GM23248 (cell line): ENCODE results near the gene CPLX3. TPM values are rescaled to one million over a fixed set of nuclear protein-coding genes. Genes with fewer than 3 reads are reported as not detected.
A peak's percentile ranks its signal among the peaks of the same experiment; 100 is the strongest.
"Not testable (repeated sequence)": the region's sequence is repeated elsewhere in the genome, so short reads cannot be mapped to it uniquely, and the experiment has no call there.

Experiments
- DNase-seq: peaks from one replicate; pipeline ENCODE4 v3.0.0-alpha.2; 2015
- H2AFZ ChIP-seq: fragments of 200-600 bp; sonication (generic); 2 replicates; pipeline ENCODE4 v1.6.1; 2016; ENCODE audit warnings: antibody characterized with exemption
- H3F3A ChIP-seq: fragments of 200-600 bp; sonication (generic); 2 replicates; pipeline ENCODE4 v1.6.1; 2016; ENCODE audit warnings: mild to moderate bottlenecking, antibody characterized with exemption, mixed run types; ENCODE audit not compliant: insufficient read depth
- H3K27ac ChIP-seq: fragments of 200-600 bp; sonication (generic); 2 replicates; pipeline ENCODE4 v1.5.1; 2016; ENCODE audit warnings: mild to moderate bottlenecking
- H3K27me3 ChIP-seq: fragments of 200-600 bp; sonication (generic); replicated peaks from 2 replicates; pipeline ENCODE4 v1.6.1; 2016; ENCODE audit warnings: mild to moderate bottlenecking; ENCODE audit not compliant: insufficient read depth
- H3K36me3 ChIP-seq: fragments of 200-600 bp; sonication (generic); 2 replicates; pipeline ENCODE4 v1.6.1; 2016; ENCODE audit warnings: low read depth, mild to moderate bottlenecking
- H3K4me1 ChIP-seq: fragments of 200-600 bp; sonication (generic); 2 replicates; pipeline ENCODE4 v1.6.1; 2016; ENCODE audit warnings: mild to moderate bottlenecking; ENCODE audit not compliant: insufficient read depth
- H3K4me2 ChIP-seq: fragments of 200-600 bp; sonication (generic); one replicate; pipeline ENCODE4 v1.6.1; 2016; ENCODE audit warnings: mild to moderate bottlenecking; ENCODE audit not compliant: unreplicated experiment
- H3K4me3 ChIP-seq: fragments of 200-600 bp; sonication (generic); 2 replicates; pipeline ENCODE4 v1.5.1; 2016; ENCODE audit warnings: mild to moderate bottlenecking
- H3K79me2 ChIP-seq: fragments of 200-600 bp; sonication (generic); 2 replicates; pipeline ENCODE4 v1.6.1; 2016; ENCODE audit warnings: mild to moderate bottlenecking; ENCODE audit not compliant: insufficient read depth
- H3K9ac ChIP-seq: fragments of 200-600 bp; sonication (generic); 2 replicates; pipeline ENCODE4 v1.6.1; 2016; ENCODE audit warnings: mild to moderate bottlenecking
- H3K9me2 ChIP-seq: fragments of 200-600 bp; sonication (generic); 2 replicates; pipeline ENCODE4 v1.6.1; 2016; ENCODE audit warnings: mixed run types, mild to moderate bottlenecking, moderate library complexity; ENCODE audit not compliant: insufficient read depth
- H3K9me3 ChIP-seq: fragments of 200-600 bp; sonication (generic); one replicate; pipeline ENCODE4 v1.6.1; 2017; ENCODE audit warnings: low read depth
- H4K20me1 ChIP-seq: fragments of 200-600 bp; sonication (generic); 2 replicates; pipeline ENCODE4 v1.6.0; 2016; ENCODE audit not compliant: insufficient read depth
- EZH2 ChIP-seq: fragments of 200-600 bp; sonication (generic); IDR thresholded peaks from 2 replicates; pipeline ENCODE4 v1.6.1; 2018; ENCODE audit warnings: antibody characterized with exemption, mild to moderate bottlenecking; ENCODE audit not compliant: insufficient read depth, poor library complexity, severe bottlenecking
- EZH2phosphoT487 ChIP-seq: fragments of 200-600 bp; sonication (generic); IDR thresholded peaks from 2 replicates; pipeline ENCODE4 v1.6.1; 2018; ENCODE audit warnings: antibody characterized with exemption, moderate library complexity, mild to moderate bottlenecking, low read depth; ENCODE audit not compliant: insufficient read depth
- WGBS, 2 experiments: methylation state at CpG; one replicate each; pipeline ENCODE4 v1.1.6; 2015 to 2017; ENCODE audit warnings: low lambda C conversion rate in 2 of 2, low coverage in 1 of 2; ENCODE audit errors: missing lambda C conversion rate in 2 of 2; 5-methylcytosine and 5-hydroxymethylcytosine counted together
- in situ Hi-C: fragments of 300-500 bp; cut with MboI; formaldehyde crosslinking; loops from 2 replicates; pipeline ENCODE4 v1.15.0; 2020
- polyA plus RNA-seq: library from polyadenylated mRNA; unstranded; fragments of >200 nt; fragmentation: Nextera tagmentation; extraction: Ambion mirVana; gene quantifications from 2 replicates; pipeline ENCODE4 v1.2.1, GENCODE V29; 2016
- total RNA-seq: library from RNA; depleted of rRNA; stranded (reverse); fragments of >200 nt; shearing (Covaris generic); gene quantifications from 2 replicates; pipeline ENCODE4 v1.2.3, GENCODE V29; 2014

Gene CPLX3
- total and polyA plus RNA-seq, 2 experiments from 2014 or later: not detected

DNA sequence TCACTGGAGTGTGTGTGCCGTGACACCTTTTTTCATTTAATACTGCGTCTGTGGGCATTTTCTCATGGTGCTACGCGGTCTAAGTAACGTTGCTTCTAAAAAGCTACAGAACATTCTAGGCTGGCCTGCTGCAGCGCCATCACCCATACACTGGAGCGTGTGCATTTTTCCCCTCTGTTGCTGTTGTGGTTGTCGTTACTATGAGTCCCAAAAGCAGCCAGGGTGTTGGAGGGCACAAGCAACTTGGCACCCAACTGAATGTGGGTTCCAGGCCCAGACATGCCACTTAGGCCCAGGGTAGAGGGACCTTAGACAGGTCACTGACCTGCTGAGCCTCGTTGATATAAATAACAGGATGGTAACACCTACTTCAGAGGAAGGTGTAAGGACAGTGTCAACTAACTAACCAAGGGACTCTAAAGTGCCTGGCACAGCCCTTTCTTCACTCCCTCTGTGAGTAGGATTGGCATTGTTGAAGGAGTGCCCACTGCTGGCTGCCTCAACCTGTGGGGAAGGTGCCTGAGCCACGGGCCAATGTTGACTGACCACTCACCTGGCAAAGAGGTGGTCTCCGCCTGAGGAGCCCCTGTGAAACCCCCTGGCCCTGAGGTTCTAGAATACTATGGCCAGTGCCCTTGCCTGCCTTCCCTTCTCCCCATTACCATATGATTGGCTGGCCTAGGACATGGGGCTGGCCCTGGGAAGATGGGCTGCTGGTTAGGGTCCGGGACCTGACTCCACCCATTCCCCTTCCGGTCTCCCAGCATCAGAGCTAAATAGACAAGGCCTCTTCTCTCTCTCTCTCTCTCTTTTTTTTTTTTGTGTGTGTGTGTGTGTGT is 41.0 kb upstream of the CPLX3 start:
- H3K27ac ChIP-seq: no peak overlapping the region
- no peak for DNase-seq
- no peaks in the 10 kb centered on the region for H3K9me3 ChIP-seq
- 83 to 92% methylated on average over 13 of the region's 13 CpGs for WGBS, 2 experiments
- no peak for TF ChIP-seq EZH2
- in situ Hi-C loops: no loop called here
- no peaks in the 10 kb centered on the region for H3F3A ChIP-seq
- no peaks in the 10 kb centered on the region for H3K36me3 ChIP-seq
- H3K9ac ChIP-seq: no peak overlapping the region
- peaks cover 81% of the 10 kb centered on the region for H3K79me2 ChIP-seq
- no peaks in the 10 kb centered on the region; the same call in 1 of the 2 replicates for H4K20me1 ChIP-seq
- no peaks in the 10 kb centered on the region for H3K9me2 ChIP-seq
- no peak overlapping the region for H3K4me2 ChIP-seq
- H3K27me3 ChIP-seq: no peaks in the 10 kb centered on the region
- H3K4me1 ChIP-seq: peaks cover 37% of the 10 kb centered on the region
- no peak overlapping the region for H2AFZ ChIP-seq
- H3K4me3 ChIP-seq: no peak overlapping the region

DNA sequence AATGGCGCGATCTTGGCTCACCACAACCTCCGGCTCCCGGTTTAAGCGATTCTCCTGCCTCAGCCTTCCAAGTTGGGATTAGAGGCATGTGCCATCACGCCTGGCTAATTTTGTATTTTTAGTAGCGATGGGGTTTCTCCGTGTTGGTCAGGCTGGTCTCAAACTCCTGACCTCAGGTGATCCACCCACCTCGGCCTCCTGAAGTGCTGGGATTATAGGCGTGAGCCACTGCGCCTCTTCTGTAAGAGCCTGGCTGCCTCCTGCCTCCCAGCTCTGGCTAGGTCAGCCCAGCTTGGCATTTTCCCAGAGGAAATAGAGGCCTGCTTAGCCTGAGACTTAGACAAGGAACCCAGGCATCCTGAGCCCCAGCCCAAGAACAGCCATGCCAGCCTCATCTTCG is 40.3 kb upstream of the CPLX3 start:
- Histone ChIP-seq H3K4me1 (peaks cover 42% of the 10 kb centered on the region), H3K79me2 (peaks cover 87% of the 10 kb centered on the region)
- H3K36me3 ChIP-seq, H3K27ac ChIP-seq, H3K9ac ChIP-seq, H3F3A ChIP-seq, H3K4me3 ChIP-seq, H4K20me1 ChIP-seq, H2AFZ ChIP-seq, H3K4me2 ChIP-seq, H3K9me3 ChIP-seq, H3K27me3 ChIP-seq, in situ Hi-C loops, DNase-seq, H3K9me2 ChIP-seq: not testable (repeated sequence)
- 87 to 93% methylated on average over 12 of the region's 12 CpGs for WGBS, 2 experiments

- no peak for TF ChIP-seq EZH2
- TF ChIP-seq EZH2phosphoT487: no peak
- Histone ChIP-seq H3K79me2 (peaks cover 92% of the 10 kb centered on the region), H2AFZ (no peak overlapping the region), H3K9me2 (no peaks in the 10 kb centered on the region), H3K4me2 (no peak overlapping the region), H3F3A (peaks cover 6% of the 10 kb centered on the region; the same call in 1 of the 2 replicates), H4K20me1 (no peaks in the 10 kb centered on the region; the same call in 1 of the 2 replicates), H3K36me3 (no peaks in the 10 kb centered on the region), H3K4me1 (peaks cover 38% of the 10 kb centered on the region), H3K27me3 (no peaks in the 10 kb centered on the region), H3K9ac (no peak overlapping the region), H3K27ac (no peak overlapping the region), H3K9me3 (no peaks in the 10 kb centered on the region), H3K4me3 (no peak overlapping the region)
- DNase-seq: peak; percentile 32
- in situ Hi-C loops: no loop called here
- 32 to 37% methylated on average over 4 to 7 of the region's 7 CpGs for WGBS, 2 experiments
Observed at GRCh38 chr15:74786551-74787165, 39.8 kb upstream of the CPLX3 start.

- TF ChIP-seq EZH2: no peak
- H3K27ac ChIP-seq: no peak overlapping the region
- H3K9ac ChIP-seq: no peak overlapping the region
- no peak overlapping the region for H2AFZ ChIP-seq
- H4K20me1 ChIP-seq: no peaks in the 10 kb centered on the region; the same call in 1 of the 2 replicates
- H3K4me1 ChIP-seq: peaks cover 38% of the 10 kb centered on the region
- no peaks in the 10 kb centered on the region for H3K9me2 ChIP-seq
- H3K79me2 ChIP-seq: peaks cover 99% of the 10 kb centered on the region
- H3K4me2 ChIP-seq: no peak overlapping the region
- 61% methylated on average over 13 of the region's 13 CpGs for WGBS, 2 experiments
- no peaks in the 10 kb centered on the region for H3K9me3 ChIP-seq
- H3K4me3 ChIP-seq: no peak overlapping the region
- in situ Hi-C loops: no loop called here
- no peaks in the 10 kb centered on the region for H3K36me3 ChIP-seq
- DNase-seq: peak; percentile 74
- H3K27me3 ChIP-seq: no peaks in the 10 kb centered on the region
- peaks cover 6% of the 10 kb centered on the region; the same call in 1 of the 2 replicates for H3F3A ChIP-seq
Observed at GRCh38 chr15:74787251-74788041, 39.0 kb upstream of the CPLX3 start.
